A549 (cell line): ENCODE data around the gene KCNIP4. TPM values are rescaled to one million over a fixed set of nuclear protein-coding genes. Genes with fewer than 3 reads are reported as not detected.

ENCODE experiments used
- ATAC-seq, 2 experiments: fragments of 200-7000 bp in 1 of 2; fragments of >200 bp in 1 of 2; cut with Nextera tagmentation in 1 of 2; cut with Tn5 transposase in 1 of 2; 3 replicates each; pipeline versions ENCODE4 v1.8.0 to v1.9.1; 2018 to 2020; ENCODE audit warnings: mild to moderate bottlenecking in 1 of 2, moderate library complexity in 1 of 2
- CTCF ChIA-PET: fragments of 300-600 bp; sonication (Branson Sonifier 250); formaldehyde crosslinking; extraction: SDS; loops from one replicate; lab custom pipeline; 2021; ENCODE audit warnings: antibody characterized with exemption, inconsistent platforms; lab: Yijun Ruan, JAX
- POLR2A ChIA-PET: fragments of 350-600 bp; formaldehyde crosslinking; extraction: SDS; loops from one replicate; lab custom pipeline; 2021; ENCODE audit warnings: antibody characterized with exemption, inconsistent platforms; lab: Yijun Ruan, JAX
- DNase-seq, 2 experiments: peaks; one replicate each; pipeline versions ENCODE4 v3.0.0 to v3.0.0-alpha.2; 2011 to 2016; ENCODE audit warnings: low read depth in 1 of 2, low spot score in 1 of 2
- FAIRE-seq: peaks from 2 replicates; lab custom pipeline; 2011; peaks lifted over from hg19 to GRCh38; lab: Jason Lieb, UNC
- H3K27ac ChIP-seq, 2 experiments: fragments of >200 bp; sonication (Bioruptor Twin); formaldehyde crosslinking; 3 replicates each; pipeline ENCODE4 v1.5.1; 2016 to 2017
- H3K4me1 ChIP-seq: fragments of >200 bp; sonication (Bioruptor Twin); formaldehyde crosslinking; 3 replicates; pipeline ENCODE4 v1.6.1; 2016
- H3K4me2 ChIP-seq: fragments of >200 bp; sonication (Bioruptor Twin); formaldehyde crosslinking; 3 replicates; pipeline ENCODE4 v1.6.1; 2016
- H3K4me3 ChIP-seq: fragments of >200 bp; sonication (Bioruptor Twin); formaldehyde crosslinking; 3 replicates; pipeline ENCODE4 v1.5.1; 2016
- H3K9me3 ChIP-seq: fragments of >200 bp; sonication (Bioruptor Twin); formaldehyde crosslinking; 3 replicates; pipeline ENCODE4 v1.6.1; 2016
- BCL3 ChIP-seq: fragments of >200 bp; sonication (Bioruptor Twin); formaldehyde crosslinking; IDR thresholded peaks from 3 replicates; pipeline ENCODE4 v1.6.1; 2016
- BHLHE40 ChIP-seq: IDR thresholded peaks from 2 replicates; pipeline ENCODE4 v1.6.1; 2012; ENCODE audit warnings: low read depth, low read length, inconsistent platforms
- CBX8 ChIP-seq: fragments of 200-600 bp; sonication (generic); IDR thresholded peaks from 2 replicates; pipeline ENCODE4 v1.6.1; 2016
- CHD4 ChIP-seq: fragments of 200-600 bp; sonication (generic); IDR thresholded peaks from 2 replicates; pipeline ENCODE4 v1.6.1; 2016; ENCODE audit warnings: antibody characterized with exemption, mild to moderate bottlenecking, borderline replicate concordance
- CTCF ChIP-seq: fragments of >200 bp; sonication (Bioruptor Twin); formaldehyde crosslinking; IDR thresholded peaks from 3 replicates; pipeline ENCODE4 v1.5.1; 2016
- E2F6 ChIP-seq: IDR thresholded peaks from 2 replicates; pipeline ENCODE4 v1.6.1; 2012; ENCODE audit warnings: low read depth, borderline replicate concordance
- EHF ChIP-seq: fragments of 250-450 bp; sonication (Bioruptor Pico); IDR thresholded peaks from 2 replicates; pipeline ENCODE4 v1.5.0; 2020; ENCODE audit warnings: mild to moderate bottlenecking
- FOSL2 ChIP-seq, 2 experiments: fragments of 450-650 bp in 1 of 2; fragments of >200 bp in 1 of 2; sonication (Bioruptor Twin) in 1 of 2; formaldehyde crosslinking; IDR thresholded peaks; 2 replicates each; pipeline versions ENCODE4 v1.5.0 to v1.6.1; 2016 to 2020; ENCODE audit warnings: mild to moderate bottlenecking in 1 of 2, moderate library complexity in 1 of 2
- GATA3 ChIP-seq: IDR thresholded peaks from 2 replicates; pipeline ENCODE4 v1.6.1; 2012; ENCODE audit warnings: borderline replicate concordance
- HMGXB4 ChIP-seq: fragments of 250-450 bp; sonication (Bioruptor Pico); IDR thresholded peaks from 2 replicates; pipeline ENCODE4 v1.5.0; 2021; ENCODE audit warnings: mild to moderate bottlenecking, moderate library complexity, borderline replicate concordance
- HOXB5 ChIP-seq: fragments of 250-450 bp; sonication (Bioruptor Pico); IDR thresholded peaks from 2 replicates; pipeline ENCODE4 v1.5.0; 2020; ENCODE audit warnings: mild to moderate bottlenecking, moderate library complexity
- KDM1A ChIP-seq: fragments of 200-600 bp; sonication (generic); IDR thresholded peaks from 2 replicates; pipeline ENCODE4 v1.6.1; 2016; ENCODE audit warnings: low read depth, mild to moderate bottlenecking
- KDM5A ChIP-seq: fragments of 200-600 bp; sonication (generic); IDR thresholded peaks from 2 replicates; pipeline ENCODE4 v1.6.1; 2016; ENCODE audit warnings: antibody characterized with exemption, mild to moderate bottlenecking
- MAZ ChIP-seq: fragments of 150-350 bp; IDR thresholded peaks from 2 replicates; pipeline ENCODE4 v1.6.1; 2014; ENCODE audit warnings: antibody characterized with exemption, low read depth, low read length, borderline replicate concordance
- PHF8 ChIP-seq: fragments of 200-600 bp; sonication (generic); IDR thresholded peaks from 2 replicates; pipeline ENCODE4 v1.6.1; 2016; ENCODE audit warnings: low read depth, mild to moderate bottlenecking, antibody characterized with exemption, moderate library complexity, borderline replicate concordance
- POLR2AphosphoS2 ChIP-seq: conservative IDR thresholded peaks from 2 replicates; pipeline ENCODE4 v1.6.1; 2012; ENCODE audit warnings: low read length, improper control_type of control experiment, inconsistent platforms
- RFX5 ChIP-seq: fragments of 450-650 bp; IDR thresholded peaks from 2 replicates; pipeline ENCODE4 v1.7.1; 2014; ENCODE audit warnings: antibody characterized with exemption, mild to moderate bottlenecking, moderate library complexity
- RNF2 ChIP-seq: fragments of 200-600 bp; sonication (generic); IDR thresholded peaks from 2 replicates; pipeline ENCODE4 v1.6.1; 2016; ENCODE audit warnings: low read depth, mild to moderate bottlenecking, antibody characterized with exemption, moderate library complexity, borderline replicate concordance
- SREBF2 ChIP-seq: fragments of 450-650 bp; IDR thresholded peaks from 2 replicates; pipeline ENCODE4 v1.6.1; 2014; ENCODE audit warnings: mild to moderate bottlenecking, moderate library complexity
- TP53 ChIP-seq: fragments of 250-450 bp; sonication (Bioruptor Pico); IDR thresholded peaks from 2 replicates; pipeline ENCODE4 v1.5.0; 2021; ENCODE audit warnings: mild to moderate bottlenecking, moderate library complexity
- ZNF302 ChIP-seq: fragments of 250-450 bp; sonication (Bioruptor Pico); IDR thresholded peaks from 2 replicates; pipeline ENCODE4 v1.9.0; 2021; ENCODE audit warnings: inconsistent platforms, mild to moderate bottlenecking, moderate library complexity
- ZSCAN20 ChIP-seq: fragments of 250-450 bp; sonication (Bioruptor Pico); IDR thresholded peaks from 2 replicates; pipeline ENCODE4 v1.8.0; 2022; ENCODE audit warnings: mild to moderate bottlenecking, moderate library complexity
- WGBS: methylation state at CpG from one replicate; pipeline ENCODE4 v1.1.6; 2017; ENCODE audit errors: missing lambda C conversion rate; 5-methylcytosine and 5-hydroxymethylcytosine counted together
- polyA plus RNA-seq, 4 experiments: library from polyadenylated mRNA; depleted of rRNA in 3 of 4; stranded (reverse); fragments of >200 nt; fragmentation: RNase III in 1 of 4; extraction: RNeasy Plus Mini Kit Qiagen cat#74134 plus additional on column Dnase treatment in 1 of 4; gene quantifications; 2 replicates in 3 of 4; 3 replicates in 1 of 4; pipeline ENCODE4 v1.2.3, GENCODE V29; 2011 to 2017

The KCNIP4 gene
- polyA plus RNA-seq, 2 of the 4 experiments (the other 2 are of a cell fraction) = not detected

GRCh38 chr4:21952549-21952948 lies 4.0 kb upstream of the KCNIP4 start:
- no peak for DNase-seq
- Histone ChIP-seq H3K27ac (no peak overlapping the region), H3K4me1 (no peaks in the 10 kb centered on the region), H3K4me3 (no peak overlapping the region), H3K4me2 (no peak overlapping the region), H3K9me3 (no peaks in the 10 kb centered on the region)
- 51% methylated on average over 3 of the region's 3 CpGs for WGBS
- TF ChIP-seq GATA3 (no peak), E2F6 (no peak)
- no peak for FAIRE-seq
- no peak for ATAC-seq
- ChIA-PET POLR2A (no interaction called here), CTCF (interaction anchor here (1.0 kb wide), 1 partner anchor 162 kb away, joined by 3 read pairs; no protein-coding TSS in a partner anchor)

GRCh38 chr4:21949073-21949457 lies 493 bp upstream of the KCNIP4 start:
- no peaks in the 10 kb centered on the region for H3K9me3 ChIP-seq
- no peak for ATAC-seq
- H3K4me3 ChIP-seq = no peak overlapping the region
- no peak overlapping the region for H3K27ac ChIP-seq
- no peak overlapping the region for H3K4me2 ChIP-seq
- 78% methylated on average over 12 of the region's 26 CpGs for WGBS
- no peak for DNase-seq
- CTCF ChIA-PET = no interaction called here
- no peaks in the 10 kb centered on the region for H3K4me1 ChIP-seq
- no peak for TF ChIP-seq HMGXB4
- TF ChIP-seq CTCF = no peak
- no peak for TF ChIP-seq FOSL2 (IDR thresholded peaks at IDR 0.05)
- no peak for TF ChIP-seq FOSL2 (CRISPR knock-in tag; IDR thresholded peaks at IDR 0.05)
- no peak for TF ChIP-seq KDM1A
- TF ChIP-seq EHF (CRISPR knock-in tag) = no peak
- no peak for TF ChIP-seq BCL3
- TF ChIP-seq PHF8 = no peak
- TF ChIP-seq, all 56 proteins: peak for 0
- POLR2A ChIA-PET = no interaction called here
- FAIRE-seq = no peak

GRCh38 chr4:21947791-21948346 lies 703 bp downstream of the KCNIP4 start:
- ATAC-seq (no peak), DNase-seq (no peak), FAIRE-seq (no peak)
- ChIA-PET POLR2A (no interaction called here), CTCF (no interaction called here)
- Histone ChIP-seq H3K4me1 (no peaks in the 10 kb centered on the region), H3K9me3 (no peaks in the 10 kb centered on the region), H3K4me2 (no peak overlapping the region), H3K27ac (no peak overlapping the region), H3K4me3 (no peak overlapping the region)
- no peak for TF ChIP-seq HMGXB4
- TF ChIP-seq CBX8 = no peak
- TF ChIP-seq CHD4 = no peak
- no peak for TF ChIP-seq EHF (CRISPR knock-in tag)
- no peak for TF ChIP-seq BCL3
- no peak for TF ChIP-seq RNF2
- no peak for TF ChIP-seq HOXB5 (CRISPR knock-in tag)
- TF ChIP-seq TP53 = no peak
- TF ChIP-seq ZNF302 = no peak
- TF ChIP-seq POLR2AphosphoS2 = no peak
- no peak for TF ChIP-seq ZSCAN20
- TF ChIP-seq BHLHE40 = no peak
- no peak for TF ChIP-seq SREBF2
- no peak for TF ChIP-seq RFX5
- TF ChIP-seq FOSL2 (IDR thresholded peaks at IDR 0.05) = no peak
- no peak for TF ChIP-seq FOSL2 (CRISPR knock-in tag; IDR thresholded peaks at IDR 0.05)
- no peak for TF ChIP-seq KDM5A
- TF ChIP-seq MAZ = no peak
- 36% methylated on average over 18 of the region's 18 CpGs for WGBS
